ENCODE data around the gene GOT1.

The GOT1 gene

DNA sequence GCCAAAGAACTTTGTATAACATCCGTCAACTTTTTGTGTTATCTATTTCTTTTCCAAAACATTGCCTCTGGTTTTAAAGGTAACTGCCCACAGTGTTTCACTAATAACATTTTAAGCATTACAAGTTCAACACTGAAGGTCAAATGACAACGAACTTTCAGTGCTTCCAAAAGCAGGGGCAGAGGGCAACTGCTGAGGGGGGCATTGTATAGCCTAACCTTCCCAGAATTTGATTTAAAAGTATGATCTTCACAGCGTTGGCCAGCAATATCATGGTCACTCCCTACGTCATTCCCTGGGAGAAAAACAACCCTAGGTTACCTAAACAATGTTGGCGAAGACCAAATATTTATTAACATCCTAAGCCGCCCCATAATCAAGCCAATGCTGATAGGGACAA, 2.5 kb upstream of the GOT1 start:
- DNase-seq, result no peak

GRCh38 chr10:99432047-99432446, 1.6 kb upstream of the GOT1 start:
- DNase-seq, result no peak

GRCh38 chr10:99431190-99431760, 851 bp upstream of the GOT1 start:
- peak; percentile 65 for DNase-seq

DNA sequence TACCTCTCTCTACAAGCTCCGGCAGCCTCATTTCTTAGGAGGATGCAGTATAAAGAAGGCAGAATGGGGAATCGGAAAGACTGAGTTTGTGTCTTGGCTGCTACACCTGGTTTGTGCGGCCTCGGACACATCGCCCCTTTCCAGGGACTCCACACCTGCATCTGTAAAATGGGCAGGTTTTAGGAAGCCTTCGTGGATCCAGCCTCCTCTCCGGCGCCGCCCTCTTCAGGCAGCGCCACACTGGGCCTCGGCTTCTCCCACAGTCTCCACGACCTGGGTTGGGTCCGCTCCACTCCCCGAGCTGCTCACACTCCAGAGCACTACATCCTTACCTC, 341 bp downstream of the GOT1 start:
- no peak for DNase-seq

DNA sequence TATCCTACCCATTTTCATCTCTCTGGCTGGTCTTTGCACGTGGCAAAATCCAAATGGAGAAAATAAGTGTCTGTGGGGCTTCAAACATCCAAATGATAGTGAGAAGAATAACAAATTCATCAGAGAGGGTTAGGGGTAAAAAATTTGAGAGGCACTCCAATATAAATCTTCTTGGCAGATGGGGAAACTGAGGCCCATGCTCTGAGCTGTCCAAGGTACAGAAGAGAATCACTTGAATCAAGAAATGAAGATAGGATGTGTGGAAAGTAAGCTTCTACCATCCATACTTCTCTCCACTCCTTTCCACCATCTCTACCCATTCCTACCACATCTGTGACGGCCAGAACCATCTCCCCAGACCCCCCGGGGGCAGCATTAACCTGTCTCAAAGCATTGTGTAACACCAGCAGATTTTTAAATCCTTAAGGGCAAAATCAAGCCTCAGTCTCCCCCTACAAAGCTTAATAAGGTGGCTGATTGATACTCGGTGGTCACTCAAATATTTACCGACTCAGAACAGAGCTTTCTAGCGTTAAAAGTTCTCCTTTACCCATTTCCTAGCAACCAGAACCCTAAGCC, 818 bp downstream of the GOT1 start:
- no peak for DNase-seq

DNA sequence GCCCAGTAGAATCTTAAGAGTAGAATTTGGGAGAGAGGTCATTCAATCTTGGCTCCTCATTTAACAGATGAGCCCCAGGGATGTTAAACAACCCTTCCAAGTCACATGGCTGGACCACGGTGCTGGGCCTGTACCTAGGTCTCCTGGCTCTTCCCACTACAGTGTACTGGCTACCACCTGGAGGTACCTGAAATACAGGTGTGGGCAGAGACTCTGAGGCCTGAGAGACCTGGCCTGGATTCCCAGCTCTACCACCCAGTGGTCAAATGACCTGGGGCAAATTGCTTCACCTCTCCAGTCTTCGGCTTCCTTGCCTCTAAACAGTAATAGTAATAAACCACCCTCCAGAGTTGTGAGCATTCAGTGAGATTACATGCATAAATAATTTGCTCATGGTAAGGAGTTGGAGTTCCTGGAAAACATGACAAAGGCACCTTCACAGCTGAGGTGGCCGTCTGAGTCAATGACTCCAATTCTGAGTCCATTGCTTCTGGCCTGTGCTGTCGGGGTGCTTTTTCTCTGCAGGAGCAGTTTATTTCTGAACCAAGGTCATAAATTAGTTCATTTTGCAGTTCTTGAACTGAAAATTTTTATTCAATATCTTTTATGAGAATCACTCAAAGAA, 2.7 kb downstream of the GOT1 start:
- DNase-seq, result no peak

DNA sequence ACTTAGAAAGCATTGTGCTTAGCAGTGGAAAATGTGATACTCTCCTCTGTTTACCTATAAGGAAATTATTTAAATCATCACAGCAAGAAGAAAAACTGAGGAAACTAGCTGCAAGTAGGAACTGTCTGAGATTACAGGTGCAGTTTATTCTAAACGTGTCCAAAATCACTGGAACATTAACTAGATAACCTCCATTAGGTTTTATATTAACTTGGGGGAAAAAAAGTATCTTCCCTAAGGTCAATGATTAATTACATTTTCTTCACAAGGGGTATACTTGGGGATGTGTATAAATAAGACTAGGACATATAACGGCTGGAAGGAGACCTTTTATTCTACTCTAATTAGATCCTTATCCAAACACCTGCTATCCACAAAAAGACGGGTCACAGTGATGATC, 3.7 kb downstream of the GOT1 start:
- no peak for DNase-seq

- DNase-seq, result no peak
These were observed 5.2 kb downstream of the GOT1 start for GRCh38 chr10:99425204-99425603.

DNA sequence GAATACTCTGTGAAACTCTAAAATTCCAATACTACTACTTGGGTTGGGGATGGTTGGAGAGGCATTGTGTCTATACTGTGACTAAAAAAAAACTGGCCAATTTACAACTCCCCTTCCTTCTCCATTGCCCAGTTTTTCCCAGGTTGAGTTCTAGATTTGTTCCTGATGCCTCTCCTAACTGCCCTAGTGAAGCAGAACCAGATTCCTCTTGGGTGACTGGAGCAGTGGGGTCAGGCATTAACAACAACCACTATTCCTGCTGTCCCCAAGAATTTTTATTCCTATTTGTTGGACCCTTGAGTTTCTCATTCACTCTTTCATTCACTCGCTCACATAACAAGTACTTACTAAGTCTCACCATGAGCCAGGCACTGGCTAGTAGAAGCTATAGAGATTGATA, 5.8 kb downstream of the GOT1 start:
- DNase-seq, result no peak

- DNase-seq, result no peak
These were observed 7.8 kb downstream of the GOT1 start for GRCh38 chr10:99422529-99423096.

DNA sequence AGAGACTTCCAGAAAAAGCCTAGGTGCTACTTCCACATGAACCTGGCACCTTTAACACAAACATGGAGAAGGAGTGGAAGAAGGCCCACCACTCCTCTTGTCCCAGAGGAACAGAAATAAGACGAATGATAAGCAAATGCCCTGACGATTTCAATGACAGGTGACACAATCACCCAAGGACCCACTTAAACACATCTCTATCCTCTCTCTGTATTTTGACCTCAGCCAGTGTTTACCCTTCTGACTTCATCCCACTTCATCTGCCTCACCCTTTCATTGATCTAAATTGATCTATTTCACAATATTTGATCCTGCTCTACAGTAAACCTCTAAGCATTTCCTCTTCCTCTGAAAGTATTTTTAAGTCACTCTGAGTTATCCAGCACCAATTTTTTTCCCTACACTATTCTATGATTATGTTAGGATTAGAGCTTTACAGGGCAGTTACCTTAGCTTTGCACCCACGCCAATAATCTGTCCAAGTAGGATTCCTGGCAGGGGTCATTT, 9.1 kb downstream of the GOT1 start:
- no peak for DNase-seq

DNA sequence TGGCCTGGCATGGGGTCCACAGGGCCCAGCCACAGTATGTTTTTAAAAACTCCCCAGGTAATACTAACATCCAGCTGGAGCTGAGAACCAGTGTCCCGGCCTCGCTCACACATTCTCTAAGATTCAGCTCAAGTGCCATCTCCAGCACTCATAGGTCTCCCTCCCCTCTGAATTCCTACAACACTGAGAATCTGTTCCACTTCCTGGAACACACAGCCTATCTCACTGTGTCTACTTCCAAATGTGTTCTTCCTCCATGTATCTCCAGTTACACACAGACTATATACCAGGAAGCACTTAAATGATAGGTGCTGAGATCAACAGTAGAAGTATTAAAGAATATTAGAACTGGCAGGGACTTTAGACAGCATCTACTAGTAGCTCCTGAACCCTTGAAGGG, 10.7 kb downstream of the GOT1 start:
- DNase-seq, result no peak

DNA sequence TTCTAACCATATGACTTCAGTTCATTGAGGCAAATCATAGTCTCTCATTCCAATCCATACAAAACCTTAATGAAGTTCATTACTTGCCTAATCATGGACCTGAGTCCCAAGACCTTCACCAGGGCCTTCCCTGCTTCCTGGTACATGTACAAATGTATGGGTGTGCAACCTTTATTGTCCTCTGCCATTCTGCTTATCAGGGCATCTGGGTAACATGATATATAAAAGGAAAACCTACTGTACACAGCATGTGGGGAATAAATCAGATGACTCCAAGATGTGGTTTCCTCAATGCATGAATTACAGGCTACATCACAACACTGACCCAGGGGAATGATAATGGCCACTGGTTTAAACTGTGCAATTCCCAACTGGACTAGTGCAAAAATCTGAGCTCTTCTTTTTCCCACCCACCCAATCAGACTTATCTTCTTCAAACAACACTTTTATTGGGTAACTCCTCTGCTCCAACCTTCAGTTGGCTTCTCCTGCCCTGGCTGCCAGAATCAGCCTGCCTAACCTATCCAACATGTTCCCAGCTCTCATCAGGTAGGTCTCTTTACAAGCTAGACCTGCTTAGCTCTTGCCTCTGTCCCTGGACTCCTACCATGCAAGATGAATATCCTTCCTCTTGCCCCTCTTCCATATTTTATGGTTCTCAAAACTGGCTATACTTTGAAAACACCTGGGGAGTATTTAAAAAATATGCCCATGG, 11.4 kb downstream of the GOT1 start:
- no peak for DNase-seq

- DNase-seq, result no peak
These were observed 18.3 kb downstream of the GOT1 start for GRCh38 chr10:99412099-99412498.

GRCh38 chr10:99411546-99411945, 18.9 kb downstream of the GOT1 start:
- DNase-seq, result no peak

GRCh38 chr10:99410876-99411275, 19.5 kb downstream of the GOT1 start:
- no peak for DNase-seq

GRCh38 chr10:99410146-99410545, 20.3 kb downstream of the GOT1 start:
- no peak for DNase-seq

- no peak for DNase-seq
These were observed 24.3 kb downstream of the GOT1 start for GRCh38 chr10:99406149-99406548.

GRCh38 chr10:99403674-99404073, 26.8 kb downstream of the GOT1 start:
- DNase-seq, result peak; percentile 57

DNA sequence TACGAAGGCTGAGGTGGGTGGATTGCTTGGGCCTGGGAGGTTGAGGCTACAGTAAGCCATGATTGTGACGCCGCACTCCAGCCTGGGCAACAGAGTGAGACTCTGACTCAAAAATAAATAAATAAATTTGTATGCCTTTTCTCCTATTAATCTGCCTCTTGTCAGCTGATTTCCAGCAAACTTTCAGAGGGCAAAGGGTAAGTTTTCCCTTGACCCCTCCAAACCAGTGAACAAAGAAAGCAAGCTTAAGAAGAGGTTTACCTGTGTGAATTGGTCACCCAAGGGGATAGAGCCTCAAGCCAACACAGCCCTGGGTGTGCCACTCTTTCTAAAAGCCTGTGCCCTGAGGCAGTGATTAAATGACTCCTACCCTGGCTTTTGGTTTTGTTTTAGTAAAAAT, 30.8 kb downstream of the GOT1 start:
- no peak for DNase-seq

DNA sequence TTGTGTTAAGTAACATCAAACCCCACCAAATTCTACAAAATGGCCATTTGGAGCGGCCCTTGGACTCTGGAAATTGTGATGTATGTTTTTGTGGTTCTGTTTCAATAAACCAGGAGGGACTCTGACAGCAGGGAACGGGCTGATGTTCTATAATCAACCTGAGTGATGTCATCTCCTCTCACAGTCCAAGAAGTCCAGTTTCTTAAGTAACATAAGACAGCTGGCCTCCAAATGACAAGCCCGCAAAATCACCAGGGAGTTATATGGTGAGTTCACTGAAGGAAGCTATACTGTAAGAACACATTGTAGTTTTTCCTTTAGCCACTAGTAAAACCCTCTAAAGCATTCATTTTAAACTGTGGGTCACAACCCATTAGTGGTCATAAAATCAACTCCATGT, 34.0 kb downstream of the GOT1 start:
- peak; percentile 79 for DNase-seq

GRCh38 chr10:99395750-99396445, 34.5 kb downstream of the GOT1 start:
- peak; percentile 94 for DNase-seq

GRCh38 chr10:99394761-99395386, 35.5 kb downstream of the GOT1 start:
- no peak for DNase-seq

Measured in EL (cell line).